Brain microvascular endothelial cell (primary cell): ENCODE results near the gene METTL22.

Experiments
- DNase-seq: peaks from one replicate; pipeline ENCODE4 v3.0.0-alpha.2; 2020
- H3K27ac ChIP-seq: fragments of 250-450 bp; sonication (Bioruptor Pico); 2 replicates; pipeline ENCODE4 v1.5.1; 2020; ENCODE audit warnings: mild to moderate bottlenecking, moderate library complexity
- H3K27me3 ChIP-seq: fragments of 250-450 bp; sonication (Bioruptor Pico); replicated peaks from 2 replicates; pipeline ENCODE4 v1.5.1; 2020; ENCODE audit warnings: mild to moderate bottlenecking
- H3K36me3 ChIP-seq: fragments of 250-450 bp; sonication (Bioruptor Pico); replicated peaks from 2 replicates; pipeline ENCODE4 v1.5.1; 2020; ENCODE audit warnings: mild to moderate bottlenecking
- H3K4me3 ChIP-seq: 2 replicates; pipeline ENCODE4 v1.5.1; 2011; ENCODE audit warnings: low read depth, mild to moderate bottlenecking, control low read depth, low read length, moderate library complexity
- in situ Hi-C: cut with HindIII; loops from 2 replicates; pipeline ENCODE4 v1.10.0; 2017; ENCODE audit warnings: low sequenced_read_pairs, low pct_ligation_motif_present
- TF ChIP-seq, protein P1 (sequence below): IDR thresholded peaks from 2 replicates; pipeline ENCODE4 v1.5.1; 2011; ENCODE audit warnings: low read depth, mild to moderate bottlenecking, moderate library complexity, low read length, control low read depth, inconsistent platforms; ENCODE audit errors: missing control alignments

Gene METTL22

DNA sequence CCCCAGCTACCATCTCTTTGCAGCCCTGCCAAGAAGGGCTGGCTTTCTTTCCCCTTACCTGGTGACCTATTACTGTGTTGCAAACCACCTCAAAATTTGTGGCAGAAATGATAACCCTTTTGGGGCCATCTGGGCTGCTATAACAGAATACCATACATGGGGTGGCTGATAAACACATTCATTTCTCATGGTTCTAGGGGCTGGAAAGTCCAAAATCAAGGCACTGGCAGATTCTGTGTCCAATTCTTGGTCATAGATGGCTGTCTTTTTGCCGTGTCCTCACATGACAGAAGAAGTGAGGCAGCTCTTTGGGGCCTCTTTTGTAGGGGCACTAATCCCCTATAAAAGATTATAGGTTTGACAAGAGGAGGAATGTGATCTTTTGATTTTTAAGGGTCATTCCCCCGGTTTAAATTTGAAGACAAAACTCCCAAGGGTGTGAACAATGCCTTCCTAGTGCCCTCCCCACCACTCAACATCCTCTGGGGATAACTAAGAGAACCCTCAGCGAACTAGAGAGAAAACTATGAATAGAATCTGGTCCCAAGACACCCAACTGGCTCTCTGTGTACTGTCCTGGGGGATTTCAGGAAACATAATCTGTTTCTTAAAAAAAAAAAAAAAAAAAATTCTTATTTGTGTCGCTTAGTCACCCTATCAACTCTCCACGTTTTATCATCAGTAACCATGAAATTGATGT, 1.7 kb upstream of the METTL22 start:
- TF ChIP-seq, protein P1, sequence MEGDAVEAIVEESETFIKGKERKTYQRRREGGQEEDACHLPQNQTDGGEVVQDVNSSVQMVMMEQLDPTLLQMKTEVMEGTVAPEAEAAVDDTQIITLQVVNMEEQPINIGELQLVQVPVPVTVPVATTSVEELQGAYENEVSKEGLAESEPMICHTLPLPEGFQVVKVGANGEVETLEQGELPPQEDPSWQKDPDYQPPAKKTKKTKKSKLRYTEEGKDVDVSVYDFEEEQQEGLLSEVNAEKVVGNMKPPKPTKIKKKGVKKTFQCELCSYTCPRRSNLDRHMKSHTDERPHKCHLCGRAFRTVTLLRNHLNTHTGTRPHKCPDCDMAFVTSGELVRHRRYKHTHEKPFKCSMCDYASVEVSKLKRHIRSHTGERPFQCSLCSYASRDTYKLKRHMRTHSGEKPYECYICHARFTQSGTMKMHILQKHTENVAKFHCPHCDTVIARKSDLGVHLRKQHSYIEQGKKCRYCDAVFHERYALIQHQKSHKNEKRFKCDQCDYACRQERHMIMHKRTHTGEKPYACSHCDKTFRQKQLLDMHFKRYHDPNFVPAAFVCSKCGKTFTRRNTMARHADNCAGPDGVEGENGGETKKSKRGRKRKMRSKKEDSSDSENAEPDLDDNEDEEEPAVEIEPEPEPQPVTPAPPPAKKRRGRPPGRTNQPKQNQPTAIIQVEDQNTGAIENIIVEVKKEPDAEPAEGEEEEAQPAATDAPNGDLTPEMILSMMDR: no peak
- no peaks in the 10 kb centered on the region for H3K36me3 ChIP-seq
- no peaks in the 10 kb centered on the region for H3K27me3 ChIP-seq
- H3K27ac ChIP-seq: no peak overlapping the region
- no peak overlapping the region for H3K4me3 ChIP-seq
- in situ Hi-C loops: no loop called here
- no peak for DNase-seq

DNA sequence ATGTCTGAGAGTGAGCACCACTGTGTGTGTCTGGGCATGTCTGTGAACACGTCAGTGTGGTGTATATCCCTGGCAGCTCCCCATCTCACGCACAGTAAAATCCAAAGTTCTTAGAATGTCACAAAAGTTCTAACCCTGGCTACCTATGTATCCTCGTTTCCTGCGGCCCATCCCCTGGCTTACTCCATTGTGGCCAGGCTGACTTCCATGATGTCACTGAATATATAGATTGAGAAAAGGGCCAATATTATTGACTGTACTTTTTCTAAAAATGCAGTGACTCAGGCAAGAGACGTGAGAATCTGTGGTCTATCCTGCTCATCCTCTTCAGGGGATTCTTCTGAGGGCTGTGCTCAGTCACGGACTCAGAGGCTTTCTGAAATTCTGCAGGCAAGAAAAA, 963 bp upstream of the METTL22 start:
- no peak for DNase-seq
- H3K36me3 ChIP-seq: peaks cover 2% of the 10 kb centered on the region
- H3K4me3 ChIP-seq: no peak overlapping the region
- H3K27me3 ChIP-seq: no peaks in the 10 kb centered on the region
- TF ChIP-seq, protein P1: no peak
- H3K27ac ChIP-seq: no peak overlapping the region
- in situ Hi-C loops: no loop called here

DNA sequence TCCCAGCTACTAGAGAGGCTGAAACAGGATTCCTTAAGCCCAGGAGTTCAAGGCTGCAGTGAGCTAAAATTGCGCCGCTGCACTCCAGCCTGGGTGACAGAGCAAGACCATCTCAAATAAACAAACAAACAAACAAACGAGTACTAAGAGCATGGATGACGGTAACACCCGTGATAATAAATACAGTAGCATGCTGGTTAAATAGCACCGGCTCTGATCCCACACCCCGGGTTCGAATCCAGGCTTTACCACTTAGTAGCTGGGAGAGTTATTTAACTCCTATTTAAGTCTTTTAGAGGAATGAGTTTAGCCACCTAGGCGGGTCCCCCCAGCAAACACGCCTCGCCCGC, 301 bp upstream of the METTL22 start:
- TF ChIP-seq, protein P1: no peak
- DNase-seq: no peak
- no peak overlapping the region for H3K27ac ChIP-seq
- peaks cover 3% of the 10 kb centered on the region for H3K36me3 ChIP-seq
- in situ Hi-C loops: no loop called here
- no peaks in the 10 kb centered on the region for H3K27me3 ChIP-seq
- peak overlapping the region; percentile 100 for H3K4me3 ChIP-seq

DNA sequence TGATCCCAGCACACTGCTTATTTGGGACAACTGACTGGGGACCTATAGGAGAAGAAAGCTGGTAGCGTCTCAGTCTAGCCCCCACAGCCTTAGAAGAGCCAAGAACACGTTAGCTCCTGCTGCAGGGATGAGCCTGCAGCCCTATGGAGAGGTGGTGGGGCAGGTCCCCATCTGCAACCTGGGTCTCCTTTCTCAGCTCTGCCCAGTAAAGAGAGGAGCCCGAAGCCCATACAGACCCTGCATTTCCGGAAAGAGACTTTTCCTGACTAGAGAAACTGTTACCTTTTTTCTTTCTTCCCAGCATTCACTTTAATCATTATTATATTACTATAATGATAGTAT, 788 bp downstream of the METTL22 start:
- peaks cover 8% of the 10 kb centered on the region for H3K36me3 ChIP-seq
- H3K27ac ChIP-seq: peak overlapping the region; percentile 90
- no peaks in the 10 kb centered on the region for H3K27me3 ChIP-seq
- TF ChIP-seq, protein P1: no peak
- in situ Hi-C loops: no loop called here
- peak overlapping the region; percentile 100 for H3K4me3 ChIP-seq
- DNase-seq: no peak

DNA sequence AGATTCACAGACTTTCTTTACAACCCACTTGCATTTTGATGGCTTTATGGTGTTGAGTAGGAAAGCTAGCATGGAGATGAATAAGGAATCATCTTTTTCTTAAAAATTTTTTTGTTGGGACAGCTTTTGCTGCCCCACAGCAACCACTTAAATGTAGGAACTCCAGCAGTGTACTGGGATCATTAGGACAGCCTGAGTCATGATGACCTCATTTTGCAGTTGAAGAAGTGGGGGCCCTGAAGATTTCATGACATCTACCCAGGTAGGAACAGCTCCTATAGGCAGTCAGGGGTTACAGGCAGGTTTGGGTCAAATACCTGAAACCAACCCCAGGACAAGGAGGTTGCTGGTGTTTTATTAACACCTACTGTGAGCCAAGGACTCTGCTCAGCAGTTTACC, 2.1 kb downstream of the METTL22 start:
- no peak for DNase-seq
- Histone ChIP-seq H3K27me3 (no peaks in the 10 kb centered on the region), H3K27ac (no peak overlapping the region), H3K4me3 (no peak overlapping the region), H3K36me3 (peaks cover 18% of the 10 kb centered on the region)
- in situ Hi-C loops: no loop called here
- TF ChIP-seq, protein P1: no peak

DNA sequence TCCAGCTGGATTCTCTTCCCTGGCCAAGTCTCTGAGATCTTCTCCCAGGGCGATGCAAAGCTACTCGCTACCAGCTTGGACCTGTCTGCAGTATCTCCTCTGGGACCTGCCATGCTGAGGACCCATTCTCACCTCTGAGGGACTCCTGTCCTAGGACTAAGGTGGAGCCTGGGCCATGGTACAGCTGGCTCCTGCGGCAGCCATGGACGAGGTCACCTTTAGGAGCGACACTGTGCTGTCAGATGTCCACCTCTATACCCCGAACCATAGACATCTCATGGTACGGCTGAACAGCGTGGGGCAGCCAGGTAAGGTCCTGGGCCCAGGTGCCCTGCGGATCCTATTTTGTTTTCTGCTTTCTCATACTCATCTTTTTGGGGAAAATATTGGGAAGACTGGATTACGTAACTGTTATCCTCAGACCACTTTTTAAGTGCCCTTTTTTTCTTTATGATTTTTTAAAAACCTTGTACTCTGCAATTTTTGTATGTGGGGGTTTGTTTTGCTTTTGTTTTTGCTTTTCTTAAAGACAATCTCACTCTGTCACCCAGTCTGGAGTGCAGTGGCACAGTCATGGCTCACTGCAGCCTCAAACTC, 4.1 kb downstream of the METTL22 start:
- peaks cover 32% of the 10 kb centered on the region for H3K36me3 ChIP-seq
- no peak overlapping the region for H3K27ac ChIP-seq
- no peak for DNase-seq
- no peaks in the 10 kb centered on the region for H3K27me3 ChIP-seq
- TF ChIP-seq, protein P1: no peak
- no peak overlapping the region for H3K4me3 ChIP-seq
- in situ Hi-C loops: no loop called here
